Prostate gland (tissue), 2 donors: Measurements from ENCODE around the gene MTA3. TPM values are rescaled to one million over a fixed set of nuclear protein-coding genes. Genes with fewer than 3 reads are reported as not detected.
"Not testable (repeated sequence)": the region's sequence is repeated elsewhere in the genome, so short reads cannot be mapped to it uniquely, and the experiment has no call there.

ENCODE experiments used
- DNase-seq: peaks from one replicate; pipeline ENCODE4 v3.0.0-alpha.2; 2019; ENCODE audit warnings: low spot score
- H3K27ac ChIP-seq, 2 donors: fragments of 200-600 bp; sonication (generic); 2 replicates each; pipeline ENCODE4 v1.5.1; 2017 to 2019
- H3K27me3 ChIP-seq: fragments of 200-600 bp; sonication (generic); replicated peaks from 2 replicates; pipeline ENCODE4 v1.5.1; 2019; ENCODE audit not compliant: insufficient read depth
- H3K36me3 ChIP-seq, 2 donors: fragments of 200-600 bp; sonication (generic); 1 replicate in 1 of 2; 2 replicates in 1 of 2; pipeline versions ENCODE4 v1.5.1 to v1.8.1; 2017 to 2019
- H3K4me1 ChIP-seq: fragments of 200-600 bp; sonication (generic); replicated peaks from 2 replicates; pipeline ENCODE4 v1.5.1; 2019
- H3K4me3 ChIP-seq, 2 donors: fragments of 200-600 bp; sonication (generic); 2 replicates each; pipeline ENCODE4 v1.5.1; 2017 to 2019
- H3K9me3 ChIP-seq: fragments of 200-600 bp; sonication (generic); 2 replicates; pipeline ENCODE4 v1.5.1; 2017
- CTCF ChIP-seq, 4 experiments: fragments of 200-600 bp in 2 of 4; fragments of 450-650 bp in 2 of 4; sonication (generic) in 2 of 4; IDR thresholded peaks; 1 replicate in 3 of 4; 2 replicates in 1 of 4; pipeline ENCODE4 v1.5.1; 2016 to 2019; ENCODE audit warnings: antibody characterized with exemption in 4 of 4, mild to moderate bottlenecking in 2 of 4, moderate library complexity in 2 of 4
- POLR2A ChIP-seq: fragments of 450-650 bp; IDR thresholded peaks from one replicate; pipeline ENCODE4 v1.6.1; 2016; ENCODE audit warnings: antibody characterized with exemption, mild to moderate bottlenecking
- POLR2AphosphoS5 ChIP-seq: sonication (generic); formaldehyde crosslinking; IDR thresholded peaks from one replicate; pipeline ENCODE4 v1.6.1; 2017; ENCODE audit warnings: antibody characterized with exemption
- WGBS: methylation state at CpG from one replicate; pipeline ENCODE4 v1.1.5; 2018; 5-methylcytosine and 5-hydroxymethylcytosine counted together
- intact Hi-C: fragments of 100-400 bp; cut with DNase I; formaldehyde crosslinking; loops from one replicate; pipeline ENCODE4 v1.14.2; 2022
- total RNA-seq, 2 donors: library from RNA; depleted of rRNA; stranded (reverse); fragments of >200 nt; gene quantifications; one replicate each; pipeline ENCODE4 v1.1.0, GENCODE V29; 2016

Gene MTA3
- total RNA-seq, 2 donors from 2014 or later, result 23.6 to 53.4 TPM

GRCh38 chr2:42618116-42618515 lies 49.7 kb downstream of the MTA3 start:
- no peak for DNase-seq
- H3K4me1 ChIP-seq, result no peaks in the 10 kb centered on the region
- H3K4me3 ChIP-seq, result no peak overlapping the region
- intact Hi-C loops, result no loop called here
- no peaks in the 10 kb centered on the region for H3K27me3 ChIP-seq
- H3K27ac ChIP-seq, result no peak overlapping the region
- no peaks in the 10 kb centered on the region for H3K36me3 ChIP-seq
- no peak for TF ChIP-seq POLR2A
- no peak for TF ChIP-seq CTCF (IDR thresholded peaks at IDR 0.05)
- TF ChIP-seq POLR2AphosphoS5, result no peak
- H3K9me3 ChIP-seq, result no peaks in the 10 kb centered on the region
- WGBS, result 94% methylated on average over 5 of the region's 5 CpGs

GRCh38 chr2:42618972-42619371 lies 50.5 kb downstream of the MTA3 start:
- H3K27ac ChIP-seq, result no peak overlapping the region
- no peaks in the 10 kb centered on the region for H3K4me1 ChIP-seq
- H3K27me3 ChIP-seq, result no peaks in the 10 kb centered on the region
- H3K9me3 ChIP-seq, result no peaks in the 10 kb centered on the region
- no peak for DNase-seq
- TF ChIP-seq POLR2A (no peak), POLR2AphosphoS5 (no peak), CTCF (IDR thresholded peaks at IDR 0.05) (no peak)
- H3K4me3 ChIP-seq, result no peak overlapping the region
- intact Hi-C loops, result no loop called here
- WGBS, result 31% methylated on average over 2 of the region's 2 CpGs
- H3K36me3 ChIP-seq, result no peaks in the 10 kb centered on the region

- H3K9me3 ChIP-seq, intact Hi-C loops, H3K27ac ChIP-seq, DNase-seq, H3K36me3 ChIP-seq, H3K4me3 ChIP-seq, H3K4me1 ChIP-seq, H3K27me3 ChIP-seq: not testable (repeated sequence)
- 96% methylated on average over 26 of the region's 26 CpGs for WGBS
These were observed 53.2 kb downstream of the MTA3 start for GRCh38 chr2:42621626-42622025.

- Histone ChIP-seq H3K4me1 (no peaks in the 10 kb centered on the region), H3K27ac (no peak overlapping the region), H3K27me3 (no peaks in the 10 kb centered on the region), H3K36me3 (no peaks in the 10 kb centered on the region), H3K9me3 (no peaks in the 10 kb centered on the region), H3K4me3 (no peak overlapping the region)
- intact Hi-C loops, result no loop called here
- TF ChIP-seq CTCF (IDR thresholded peaks at IDR 0.05), result no peak
- TF ChIP-seq POLR2A, result no peak
- TF ChIP-seq POLR2AphosphoS5, result no peak
- 67% methylated on average over 5 of the region's 5 CpGs for WGBS
- DNase-seq, result no peak
These were observed 54.7 kb downstream of the MTA3 start for GRCh38 chr2:42622943-42623676.

GRCh38 chr2:42624047-42624446 lies 55.6 kb downstream of the MTA3 start:
- Histone ChIP-seq H3K4me1 (no peaks in the 10 kb centered on the region), H3K4me3 (no peak overlapping the region), H3K27me3 (no peaks in the 10 kb centered on the region), H3K9me3 (no peaks in the 10 kb centered on the region), H3K27ac (no peak overlapping the region), H3K36me3 (no peaks in the 10 kb centered on the region)
- DNase-seq, result no peak
- TF ChIP-seq POLR2AphosphoS5, result no peak
- no peak for TF ChIP-seq CTCF (IDR thresholded peaks at IDR 0.05)
- TF ChIP-seq POLR2A, result no peak
- WGBS, result 95% methylated on average over 2 of the region's 2 CpGs
- intact Hi-C loops, result no loop called here

GRCh38 chr2:42628024-42628423 lies 59.6 kb downstream of the MTA3 start:
- H3K4me3 ChIP-seq, H3K36me3 ChIP-seq, H3K4me1 ChIP-seq, H3K27ac ChIP-seq, H3K27me3 ChIP-seq, DNase-seq, intact Hi-C loops, H3K9me3 ChIP-seq: not testable (repeated sequence)
- WGBS, result 98% methylated on average over 10 of the region's 10 CpGs
